GM18507 (cell line): ENCODE data around the gene MED12L.
A peak's percentile ranks its signal among the peaks of the same experiment; 100 is the strongest.

Experiments used
- DNase-seq: peaks from one replicate; pipeline ENCODE4 v3.0.0; 2011; ENCODE audit warnings: low read depth; ENCODE audit not compliant: insufficient read length; ENCODE audit errors: extremely low spot score
- FAIRE-seq: peaks from 2 replicates; lab custom pipeline; 2011; peaks lifted over from hg19 to GRCh38; lab: Jason Lieb, UNC

Gene MED12L

GRCh38 chr3:151130428-151130827, 45.0 kb downstream of the MED12L start:
- FAIRE-seq = no peak
- DNase-seq = no peak

GRCh38 chr3:151133175-151133574, 47.7 kb downstream of the MED12L start:
- FAIRE-seq (no peak), DNase-seq (no peak)

GRCh38 chr3:151133917-151134450, 48.5 kb downstream of the MED12L start:
- FAIRE-seq = no peak

GRCh38 chr3:151135541-151136337, 50.3 kb downstream of the MED12L start:
- DNase-seq = no peak
- no peak for FAIRE-seq

More at GRCh38 chr3:151133917-151134450, 48.5 kb downstream of the MED12L start:
- no peak for DNase-seq

GRCh38 chr3:151142929-151143328, 57.5 kb downstream of the MED12L start:
- DNase-seq = no peak
- no peak for FAIRE-seq

GRCh38 chr3:151144016-151144415, 58.6 kb downstream of the MED12L start:
- no peak for FAIRE-seq
- DNase-seq = no peak

- DNase-seq (no peak), FAIRE-seq (no peak)
Measured at GRCh38 chr3:151144760-151145159, 59.3 kb downstream of the MED12L start.

GRCh38 chr3:151145713-151146070, 60.2 kb downstream of the MED12L start:
- no peak for FAIRE-seq
- no peak for DNase-seq

- peak; percentile 25 for DNase-seq
Measured at GRCh38 chr3:151146071-151146730, 60.7 kb downstream of the MED12L start.

GRCh38 chr3:151146731-151147091, 61.2 kb downstream of the MED12L start:
- no peak for FAIRE-seq
- no peak for DNase-seq

More at GRCh38 chr3:151146071-151146730, 60.7 kb downstream of the MED12L start:
- FAIRE-seq = peak; percentile 88

GRCh38 chr3:151147299-151147698, 61.8 kb downstream of the MED12L start:
- FAIRE-seq = no peak
- DNase-seq = no peak

GRCh38 chr3:151152455-151153079, 67.1 kb downstream of the MED12L start:
- FAIRE-seq (no peak), DNase-seq (no peak)

GRCh38 chr3:151154566-151154965, 69.1 kb downstream of the MED12L start:
- no peak for FAIRE-seq

GRCh38 chr3:151155409-151156128, 70.1 kb downstream of the MED12L start:
- DNase-seq (no peak), FAIRE-seq (no peak)

More at GRCh38 chr3:151154566-151154965, 69.1 kb downstream of the MED12L start:
- no peak for DNase-seq

GRCh38 chr3:151156618-151157216, 71.3 kb downstream of the MED12L start:
- peak; percentile 82 for FAIRE-seq
- peak; percentile 28 for DNase-seq

GRCh38 chr3:151159806-151160205, 74.3 kb downstream of the MED12L start:
- DNase-seq (no peak), FAIRE-seq (no peak)

GRCh38 chr3:151165226-151165625, 79.8 kb downstream of the MED12L start:
- DNase-seq (no peak), FAIRE-seq (no peak)

GRCh38 chr3:151166161-151166560, 80.7 kb downstream of the MED12L start:
- FAIRE-seq (no peak), DNase-seq (no peak)
